ENCODE results near the gene RBM43.
"Not testable (repeated sequence)": the region's sequence is repeated elsewhere in the genome, so short reads cannot be mapped to it uniquely, and the experiment has no call there.

Gene RBM43

GRCh38 chr2:151238527-151239487, 22.9 kb downstream of the RBM43 start:
- TF ChIP-seq CTCF (IDR thresholded peaks at IDR 0.05) = peak; percentile 73
- Histone ChIP-seq H3K4me3 (ENCODE audit: low read depth in 1 of 2, low read length in 1 of 2) (no peak overlapping the region), H3K4me1 (ENCODE audit: control insufficient read depth in 1 of 2, insufficient read depth in 1 of 2, low read depth in 1 of 2, low read length in 1 of 2) (no peaks in the 10 kb centered on the region), H3K9me3 (no peaks in the 10 kb centered on the region), H3K27me3 (peaks cover 6% of the 10 kb centered on the region), H3K36me3 (no peaks in the 10 kb centered on the region), H3K27ac (no peak overlapping the region)

- Histone ChIP-seq H3K36me3 (no peaks in the 10 kb centered on the region), H3K27ac (no peak overlapping the region), H3K27me3 (peaks cover 6% of the 10 kb centered on the region), H3K4me1 (ENCODE audit: control insufficient read depth in 1 of 2, insufficient read depth in 1 of 2, low read depth in 1 of 2, low read length in 1 of 2) (no peaks in the 10 kb centered on the region), H3K9me3 (no peaks in the 10 kb centered on the region), H3K4me3 (ENCODE audit: low read depth in 1 of 2, low read length in 1 of 2) (no peak overlapping the region)
- TF ChIP-seq CTCF (IDR thresholded peaks at IDR 0.05) = no peak
These were observed 24.1 kb downstream of the RBM43 start for GRCh38 chr2:151237422-151238025.

GRCh38 chr2:151233760-151234159, 27.9 kb downstream of the RBM43 start:
- H3K4me1 ChIP-seq (ENCODE audit: control insufficient read depth in 1 of 2, insufficient read depth in 1 of 2, low read depth in 1 of 2, low read length in 1 of 2); H3K9me3 ChIP-seq; H3K4me3 ChIP-seq (ENCODE audit: low read depth in 1 of 2, low read length in 1 of 2); H3K27ac ChIP-seq; H3K36me3 ChIP-seq: not testable (repeated sequence)
- H3K27me3 ChIP-seq = peaks cover 28% of the 10 kb centered on the region

- not testable (repeated sequence) for H3K9me3 ChIP-seq; H3K4me3 ChIP-seq (ENCODE audit: low read depth in 1 of 2, low read length in 1 of 2); H3K36me3 ChIP-seq; H3K4me1 ChIP-seq (ENCODE audit: control insufficient read depth in 1 of 2, insufficient read depth in 1 of 2, low read depth in 1 of 2, low read length in 1 of 2); H3K27ac ChIP-seq
- peaks cover 31% of the 10 kb centered on the region for H3K27me3 ChIP-seq
These were observed 28.4 kb downstream of the RBM43 start for GRCh38 chr2:151233288-151233687.

- Histone ChIP-seq H3K36me3 (no peaks in the 10 kb centered on the region), H3K4me1 (ENCODE audit: control insufficient read depth in 1 of 2, insufficient read depth in 1 of 2, low read depth in 1 of 2, low read length in 1 of 2) (peaks cover 7 to 9% of the 10 kb centered on the region in 2 experiments), H3K27me3 (peaks cover 37% of the 10 kb centered on the region), H3K9me3 (no peaks in the 10 kb centered on the region), H3K27ac (no peak overlapping the region), H3K4me3 (ENCODE audit: low read depth in 1 of 2, low read length in 1 of 2) (no peak overlapping the region)
- no peak for TF ChIP-seq CTCF (IDR thresholded peaks at IDR 0.05)
These were observed 31.0 kb downstream of the RBM43 start for GRCh38 chr2:151230627-151231140.

- no peak for TF ChIP-seq CTCF (IDR thresholded peaks at IDR 0.05)
- Histone ChIP-seq H3K27me3 (peaks cover 31% of the 10 kb centered on the region), H3K4me1 (ENCODE audit: control insufficient read depth in 1 of 2, insufficient read depth in 1 of 2, low read depth in 1 of 2, low read length in 1 of 2) (peaks cover 7 to 9% of the 10 kb centered on the region in 2 experiments), H3K27ac (no peak overlapping the region), H3K9me3 (no peaks in the 10 kb centered on the region), H3K36me3 (no peaks in the 10 kb centered on the region), H3K4me3 (ENCODE audit: low read depth in 1 of 2, low read length in 1 of 2) (no peak overlapping the region)
These were observed 32.7 kb downstream of the RBM43 start for GRCh38 chr2:151228847-151229512.

All from neutrophil (primary cell).